Measurements from ENCODE around the gene EIF2S3.

DNA sequence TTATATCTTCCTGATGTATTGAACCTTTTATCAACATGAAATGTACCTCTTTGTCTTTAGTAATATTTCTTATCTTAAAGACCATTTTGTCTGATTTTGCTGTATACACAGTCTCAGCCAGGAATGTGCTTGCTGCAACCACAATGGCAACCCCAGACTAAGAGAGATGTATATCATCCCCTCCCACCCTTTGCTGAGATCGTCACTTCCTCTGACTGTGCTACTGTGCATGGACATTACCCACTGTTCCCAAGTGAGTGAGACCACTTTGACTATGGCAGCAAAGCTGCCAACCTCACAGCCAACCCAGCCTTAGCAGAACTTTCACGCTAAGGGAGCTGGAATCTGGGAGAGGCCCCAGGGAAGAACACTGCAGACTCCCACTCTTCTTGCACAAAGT is 46.0 kb downstream of the EIF2S3 start:
- TF ChIP-seq ZNF274 (IDR thresholded peaks at IDR 0.05; ENCODE audit: low read depth, low read length) (no peak), SUZ12 (IDR thresholded peaks at IDR 0.05; ENCODE audit: extremely low read depth, insufficient read depth, insufficient read length) (no peak), YY1 (IDR thresholded peaks at IDR 0.05; ENCODE audit: insufficient read depth, insufficient read length) (no peak)
